GOT3 (cell line): ENCODE results near the gene MAPKAP1.

Experiments used
- DNase-seq: peaks from one replicate; lab custom pipeline; 2025; ENCODE audit warnings: mixed read lengths; lab: John Stamatoyannopoulos, UW

Gene MAPKAP1

GRCh38 chr9:125561509-125562148, 145.4 kb downstream of the MAPKAP1 start:
- DNase-seq: no peak

- no peak for DNase-seq
Measured at GRCh38 chr9:125559894-125560293, 147.1 kb downstream of the MAPKAP1 start.

GRCh38 chr9:125559194-125559593, 147.8 kb downstream of the MAPKAP1 start:
- no peak for DNase-seq

- DNase-seq: no peak
Measured at GRCh38 chr9:125558453-125559092, 148.4 kb downstream of the MAPKAP1 start.

GRCh38 chr9:125556046-125556721, 150.8 kb downstream of the MAPKAP1 start:
- DNase-seq: no peak

GRCh38 chr9:125554726-125555125, 152.3 kb downstream of the MAPKAP1 start:
- no peak for DNase-seq

- no peak for DNase-seq
Measured at GRCh38 chr9:125551781-125552180, 155.2 kb downstream of the MAPKAP1 start.

GRCh38 chr9:125549891-125550885, 156.8 kb downstream of the MAPKAP1 start:
- no peak for DNase-seq

- DNase-seq: no peak
Measured at GRCh38 chr9:125549465-125549871, 157.5 kb downstream of the MAPKAP1 start.

- no peak for DNase-seq
Measured at GRCh38 chr9:125549039-125549438, 158.0 kb downstream of the MAPKAP1 start.

GRCh38 chr9:125548141-125548540, 158.9 kb downstream of the MAPKAP1 start:
- no peak for DNase-seq

- DNase-seq: no peak
Measured at GRCh38 chr9:125547368-125547767, 159.6 kb downstream of the MAPKAP1 start.

- no peak for DNase-seq
Measured at GRCh38 chr9:125545845-125546244, 161.2 kb downstream of the MAPKAP1 start.

- no peak for DNase-seq
Measured at GRCh38 chr9:125544988-125545651, 161.9 kb downstream of the MAPKAP1 start.

- no peak for DNase-seq
Measured at GRCh38 chr9:125544484-125544883, 162.5 kb downstream of the MAPKAP1 start.

GRCh38 chr9:125541840-125542243, 165.2 kb downstream of the MAPKAP1 start:
- DNase-seq: no peak

GRCh38 chr9:125540497-125540896, 166.5 kb downstream of the MAPKAP1 start:
- no peak for DNase-seq

- DNase-seq: no peak
Measured at GRCh38 chr9:125538092-125538473, 168.9 kb downstream of the MAPKAP1 start.

GRCh38 chr9:125537442-125538091, 169.4 kb downstream of the MAPKAP1 start:
- no peak for DNase-seq

GRCh38 chr9:125536776-125537175, 170.2 kb downstream of the MAPKAP1 start:
- no peak for DNase-seq
